Common myeloid progenitor, CD34-positive (primary cell): ENCODE results near the gene TOX3.

ENCODE experiments used
- CTCF ChIA-PET: fragments of 350-600 bp; sonication (Branson Sonifier 250); formaldehyde crosslinking; loops from one replicate; lab custom pipeline; 2021; ENCODE audit warnings: antibody characterized with exemption; lab: Charles Lee
- POLR2A ChIA-PET: fragments of 350-600 bp; sonication (Branson Sonifier 250); formaldehyde crosslinking; loops from one replicate; lab custom pipeline; 2021; ENCODE audit warnings: antibody characterized with exemption; lab: Charles Lee
- DNase-seq, 3 donors: peaks; one replicate each; pipeline versions ENCODE4 v3.0.0 to v3.0.0-alpha.2; 2013
- H3K27ac ChIP-seq, 2 experiments: 1 replicate in 1 of 2; 2 replicates in 1 of 2; pipeline ENCODE4 v1.7.0; 2013; ENCODE audit warnings: inconsistent platforms in 2 of 2, low read length in 2 of 2, mild to moderate bottlenecking in 2 of 2, low read depth in 1 of 2, moderate library complexity in 1 of 2; ENCODE audit not compliant: severe bottlenecking in 2 of 2, insufficient read depth in 1 of 2, poor library complexity in 1 of 2
- H3K27me3 ChIP-seq, 5 experiments: replicated peaks in 2 of 5; 1 replicate in 3 of 5; 2 replicates in 2 of 5; pipeline versions ENCODE4 v1.6.1 to v1.7.0; 2013; ENCODE audit warnings: low read length in 4 of 5, mild to moderate bottlenecking in 2 of 5, moderate library complexity in 2 of 5, inconsistent platforms in 1 of 5; ENCODE audit not compliant: insufficient read depth in 5 of 5, control insufficient read depth in 4 of 5
- H3K36me3 ChIP-seq, 4 experiments: 1 replicate in 2 of 4; 2 replicates in 2 of 4; pipeline versions ENCODE4 v1.6.1 to v1.7.0; 2013; ENCODE audit warnings: low read length in 3 of 4, control low read depth in 1 of 4, mild to moderate bottlenecking in 1 of 4; ENCODE audit not compliant: control insufficient read depth in 4 of 4, insufficient read depth in 4 of 4
- H3K4me1 ChIP-seq, 4 experiments: 1 replicate in 3 of 4; 2 replicates in 1 of 4; pipeline versions ENCODE4 v1.6.1 to v1.7.1; 2013; ENCODE audit warnings: low read length in 3 of 4, mild to moderate bottlenecking in 3 of 4, control low read depth in 1 of 4, inconsistent platforms in 1 of 4, moderate library complexity in 1 of 4; ENCODE audit not compliant: control insufficient read depth in 4 of 4, insufficient read depth in 4 of 4; ENCODE audit errors: control extremely low read depth in 1 of 4
- H3K4me3 ChIP-seq, 7 experiments: 1 replicate in 4 of 7; 2 replicates in 3 of 7; pipeline versions ENCODE4 v1.5.1 to v1.7.0; 2013; ENCODE audit warnings: mild to moderate bottlenecking in 7 of 7, low read length in 6 of 7, moderate library complexity in 6 of 7, inconsistent platforms in 2 of 7, low read depth in 2 of 7, control low read depth in 1 of 7; ENCODE audit not compliant: insufficient read depth in 4 of 7, control insufficient read depth in 1 of 7; ENCODE audit errors: extremely low read depth in 1 of 7
- H3K9me3 ChIP-seq, 5 experiments: 1 replicate in 4 of 5; 2 replicates in 1 of 5; pipeline versions ENCODE4 v1.6.1 to v1.7.1; 2013; ENCODE audit warnings: low read length in 4 of 5, mild to moderate bottlenecking in 2 of 5, inconsistent platforms in 1 of 5, low read depth in 1 of 5, moderate library complexity in 1 of 5; ENCODE audit not compliant: control insufficient read depth in 4 of 5, insufficient read depth in 2 of 5; ENCODE audit errors: control extremely low read depth in 1 of 5
- WGBS: methylation state at CpG from one replicate; pipeline ENCODE4 v1.1.5; 2013; ENCODE audit not compliant: insufficient coverage; 5-methylcytosine and 5-hydroxymethylcytosine counted together

Gene TOX3

GRCh38 chr16:52439750-52440149 is 107.2 kb downstream of the TOX3 start:
- Histone ChIP-seq H3K4me3 (no peak overlapping the region), H3K36me3 (no peaks in the 10 kb centered on the region), H3K4me1 (no peaks in the 10 kb centered on the region), H3K27ac (no peak overlapping the region), H3K27me3 (no peaks in the 10 kb centered on the region), H3K9me3 (no peaks in the 10 kb centered on the region)
- 100% methylated on average over 1 of the region's 5 CpGs for WGBS
- CTCF ChIA-PET = no interaction called here
- POLR2A ChIA-PET = no interaction called here
- DNase-seq = no peak

- H3K4me1 ChIP-seq = no peaks in the 10 kb centered on the region
- no peaks in the 10 kb centered on the region for H3K27me3 ChIP-seq
- ChIA-PET CTCF (no interaction called here), POLR2A (no interaction called here)
- 94% methylated on average over 7 of the region's 11 CpGs for WGBS
- H3K4me3 ChIP-seq = no peak overlapping the region
- no peak overlapping the region for H3K27ac ChIP-seq
- H3K36me3 ChIP-seq = no peaks in the 10 kb centered on the region
- no peaks in the 10 kb centered on the region for H3K9me3 ChIP-seq
- no peak for DNase-seq
These were observed 107.7 kb downstream of the TOX3 start for GRCh38 chr16:52439171-52439701.

GRCh38 chr16:52437277-52437670 is 109.7 kb downstream of the TOX3 start:
- WGBS = 100% methylated on average over 3 of the region's 4 CpGs

GRCh38 chr16:52436339-52437276 is 110.3 kb downstream of the TOX3 start:
- no peak for DNase-seq
- no peaks in the 10 kb centered on the region for H3K4me1 ChIP-seq
- no CpG with 5 or more reads among the region's 2 CpGs for WGBS
- ChIA-PET CTCF (no interaction called here), POLR2A (no interaction called here)
- no peaks in the 10 kb centered on the region for H3K27me3 ChIP-seq
- H3K4me3 ChIP-seq = no peak overlapping the region
- H3K27ac ChIP-seq = no peak overlapping the region
- H3K36me3 ChIP-seq = no peaks in the 10 kb centered on the region
- H3K9me3 ChIP-seq = no peaks in the 10 kb centered on the region

More at GRCh38 chr16:52437277-52437670, 109.7 kb downstream of the TOX3 start:
- Histone ChIP-seq H3K36me3 (no peaks in the 10 kb centered on the region), H3K9me3 (no peaks in the 10 kb centered on the region), H3K4me1 (no peaks in the 10 kb centered on the region), H3K4me3 (no peak overlapping the region), H3K27ac (no peak overlapping the region), H3K27me3 (no peaks in the 10 kb centered on the region)
- POLR2A ChIA-PET = no interaction called here
- DNase-seq = no peak
- CTCF ChIA-PET = no interaction called here

DNA sequence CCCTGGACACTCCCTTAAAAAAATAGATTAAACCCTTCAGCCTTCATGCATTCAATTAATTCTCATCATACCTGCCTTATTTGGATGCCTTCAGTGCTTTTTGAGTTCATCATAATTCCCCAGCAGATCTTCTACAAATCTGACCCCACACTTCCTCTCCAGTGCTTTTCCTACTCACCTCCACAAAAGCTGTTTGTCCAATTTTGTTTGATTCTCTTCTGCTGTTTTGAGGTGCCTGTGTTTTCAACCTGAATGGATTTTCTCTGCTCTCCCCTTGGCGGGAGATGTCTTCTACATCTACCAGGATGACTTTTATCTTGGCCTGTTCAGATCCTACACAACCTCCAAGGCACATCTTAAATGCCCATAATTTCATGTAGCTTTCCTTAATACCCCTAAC is 112.7 kb downstream of the TOX3 start:
- H3K27me3 ChIP-seq = no peaks in the 10 kb centered on the region
- CTCF ChIA-PET = no interaction called here
- H3K4me3 ChIP-seq = no peak overlapping the region
- H3K27ac ChIP-seq = no peak overlapping the region
- H3K4me1 ChIP-seq = no peaks in the 10 kb centered on the region
- POLR2A ChIA-PET = interaction anchor here (0.6 kb wide), 1 partner anchor 10 kb away, joined by 6 read pairs; no protein-coding TSS in a partner anchor
- no peaks in the 10 kb centered on the region for H3K9me3 ChIP-seq
- no peak for DNase-seq
- WGBS = 100% methylated on average over 1 of the region's 1 CpG
- H3K36me3 ChIP-seq = no peaks in the 10 kb centered on the region

DNA sequence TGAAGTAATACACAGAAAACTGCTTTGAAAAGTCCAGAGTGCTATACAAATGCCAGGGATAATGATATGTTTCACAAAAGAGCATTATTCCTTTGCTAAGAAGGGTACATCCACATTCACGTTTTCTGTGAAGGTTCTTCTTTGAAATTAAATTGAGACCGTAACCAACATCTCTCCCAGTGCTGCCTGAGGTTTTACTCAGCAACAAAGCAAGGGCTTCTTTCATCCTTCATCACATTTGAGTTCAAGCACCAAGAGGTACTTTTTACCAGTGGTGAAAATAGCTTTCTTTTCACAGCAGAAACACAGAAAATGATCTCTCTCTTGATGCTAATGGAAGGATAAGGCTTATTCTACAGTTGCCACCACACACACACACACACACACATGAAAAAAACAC is 113.3 kb downstream of the TOX3 start:
- no peaks in the 10 kb centered on the region for H3K36me3 ChIP-seq
- H3K4me3 ChIP-seq = no peak overlapping the region
- no peaks in the 10 kb centered on the region for H3K4me1 ChIP-seq
- no peaks in the 10 kb centered on the region for H3K9me3 ChIP-seq
- no peaks in the 10 kb centered on the region for H3K27me3 ChIP-seq
- CTCF ChIA-PET = no interaction called here
- POLR2A ChIA-PET = no interaction called here
- DNase-seq = no peak
- H3K27ac ChIP-seq = no peak overlapping the region
- 75% methylated on average over 2 of the region's 2 CpGs for WGBS

DNA sequence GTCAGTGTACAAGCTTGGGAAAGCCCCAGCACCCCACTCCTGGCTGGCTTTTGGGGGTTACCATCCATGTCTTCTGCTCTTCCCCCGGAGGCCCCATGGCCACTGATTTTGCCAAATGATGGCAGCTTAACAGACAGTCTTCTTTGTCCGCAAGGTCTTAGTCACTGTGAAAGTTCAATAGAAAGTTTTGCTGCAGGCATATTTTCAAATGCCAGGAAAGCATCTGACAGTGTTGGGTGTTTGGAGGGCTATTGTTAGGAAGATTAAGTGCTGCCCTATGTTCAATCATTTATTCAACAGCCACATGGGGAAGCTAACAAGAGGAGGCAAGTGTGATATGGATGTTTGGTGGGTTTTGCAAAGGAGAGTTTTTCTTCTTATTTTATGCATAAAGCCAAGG is 122.4 kb downstream of the TOX3 start:
- no peak for DNase-seq
- ChIA-PET CTCF (no interaction called here), POLR2A (no interaction called here)

More for the DNA sequence above, 122.4 kb downstream of the TOX3 start:
- H3K36me3 ChIP-seq = no peaks in the 10 kb centered on the region
- no peaks in the 10 kb centered on the region for H3K9me3 ChIP-seq
- 100% methylated on average over 1 of the region's 2 CpGs for WGBS
- H3K4me3 ChIP-seq = no peak overlapping the region
- H3K27me3 ChIP-seq = no peaks in the 10 kb centered on the region
- H3K27ac ChIP-seq = no peak overlapping the region
- H3K4me1 ChIP-seq = no peaks in the 10 kb centered on the region
